Fibroblast of lung (primary cell): Measurements from ENCODE around the gene DPH7. TPM values are rescaled to one million over a fixed set of nuclear protein-coding genes. Genes with fewer than 3 reads are reported as not detected.

Experiments
- DNase-seq, 2 donors: peaks; one replicate each; pipeline versions ENCODE4 v3.0.0 to v3.0.0-alpha.2; 2010; ENCODE audit warnings: low read depth in 2 of 2
- H2AFZ ChIP-seq: 2 replicates; pipeline ENCODE4 v1.5.1; 2012; ENCODE audit warnings: low read length, control low read depth, inconsistent platforms
- H3K27ac ChIP-seq: 2 replicates; pipeline ENCODE4 v1.5.1; 2011; ENCODE audit warnings: low read length, control low read depth; ENCODE audit not compliant: insufficient read depth
- H3K27me3 ChIP-seq: 2 replicates; pipeline ENCODE4 v1.5.1; 2011; ENCODE audit warnings: mild to moderate bottlenecking, low read length; ENCODE audit not compliant: control insufficient read depth, insufficient read depth
- H3K36me3 ChIP-seq: 2 replicates; pipeline ENCODE4 v1.5.1; 2011; ENCODE audit warnings: low read length; ENCODE audit not compliant: control insufficient read depth, insufficient read depth
- H3K4me1 ChIP-seq: 2 replicates; pipeline ENCODE4 v1.5.1; 2011; ENCODE audit warnings: low read length; ENCODE audit not compliant: control insufficient read depth, insufficient read depth; ENCODE audit errors: extremely low read depth
- H3K4me2 ChIP-seq: 2 replicates; pipeline ENCODE4 v1.5.1; 2011; ENCODE audit warnings: low read length, control low read depth; ENCODE audit not compliant: insufficient read depth; ENCODE audit errors: extremely low read depth
- H3K4me3 ChIP-seq, 4 experiments: fragments of 200-600 bp in 1 of 4; sonication (generic) in 1 of 4; replicated peaks in 1 of 4; 2 replicates each; pipeline ENCODE4 v1.5.1; 2011 to 2016; ENCODE audit warnings: low read length in 4 of 4, low read depth in 3 of 4, mild to moderate bottlenecking in 3 of 4, control low read depth in 2 of 4, inconsistent platforms in 1 of 4, mixed read lengths in 1 of 4; ENCODE audit not compliant: insufficient read depth in 1 of 4; ENCODE audit errors: control extremely low read depth in 1 of 4
- H3K79me2 ChIP-seq: 2 replicates; pipeline ENCODE4 v1.5.1; 2012; ENCODE audit warnings: mild to moderate bottlenecking, low read length, inconsistent platforms; ENCODE audit not compliant: control insufficient read depth, insufficient read depth
- H3K9ac ChIP-seq: 2 replicates; pipeline ENCODE4 v1.5.1; 2011; ENCODE audit warnings: mild to moderate bottlenecking, low read length, control low read depth; ENCODE audit not compliant: insufficient read depth
- H3K9me3 ChIP-seq: 2 replicates; pipeline ENCODE4 v1.5.1; 2012; ENCODE audit warnings: low read depth, low read length; ENCODE audit not compliant: control insufficient read depth, insufficient read depth
- H4K20me1 ChIP-seq: 2 replicates; pipeline ENCODE4 v1.5.1; 2011; ENCODE audit warnings: low read length; ENCODE audit not compliant: control insufficient read depth, insufficient read depth; ENCODE audit errors: extremely low read depth
- CTCF ChIP-seq, 2 donors: IDR thresholded peaks in 1 of 2; conservative IDR thresholded peaks in 1 of 2; 1 replicate in 1 of 2; 2 replicates in 1 of 2; pipeline ENCODE4 v1.5.1; 2011 to 2012; ENCODE audit warnings: low read length in 2 of 2, control low read depth in 1 of 2, inconsistent platforms in 1 of 2, low read depth in 1 of 2, mild to moderate bottlenecking in 1 of 2
- EZH2 ChIP-seq: IDR thresholded peaks from 2 replicates; pipeline ENCODE4 v1.5.1; 2012; ENCODE audit warnings: low read length, control low read depth, mild to moderate bottlenecking; ENCODE audit errors: missing control alignments
- polyA plus RNA-seq, 2 donors: library from polyadenylated mRNA; depleted of rRNA in 1 of 2; stranded (reverse) in 1 of 2; unstranded in 1 of 2; fragments of >200 nt; gene quantifications; 2 replicates each; pipeline ENCODE4 v1.2.1, GENCODE V29; 2011 to 2012; ENCODE audit warnings: missing spikeins in 1 of 2
- total RNA-seq: library from RNA; depleted of rRNA; stranded (reverse); fragments of >200 nt; gene quantifications from 2 replicates; pipeline ENCODE4 v1.2.1, GENCODE V29; 2014

Gene DPH7
- total and polyA plus RNA-seq, 2 donors (not counting 1 experiment from before 2014, with no cell fraction given) = 15.7 to 20.6 TPM

- H3K4me1 ChIP-seq = peaks cover 7% of the 10 kb centered on the region
- DNase-seq = peak in 1 of 2 donors; percentile 33
- H3K4me3 ChIP-seq = no peak overlapping the region
- no peaks in the 10 kb centered on the region for H4K20me1 ChIP-seq
- TF ChIP-seq EZH2 = no peak
- TF ChIP-seq CTCF (conservative IDR thresholded peaks at IDR 0.05 in 1 of 2, IDR thresholded peaks at IDR 0.05 in 1 of 2; ENCODE audit: low read depth in 1 of 2, low read length in 2 of 2) = peak; percentile 36 to 40
- no peaks in the 10 kb centered on the region for H3K27me3 ChIP-seq
- no peak overlapping the region for H3K9ac ChIP-seq
- no peak overlapping the region for H2AFZ ChIP-seq
- H3K79me2 ChIP-seq = peaks cover 82% of the 10 kb centered on the region
- no peaks in the 10 kb centered on the region for H3K9me3 ChIP-seq
- H3K36me3 ChIP-seq = no peaks in the 10 kb centered on the region
- H3K27ac ChIP-seq = no peak overlapping the region
- peak overlapping the region; percentile 96 for H3K4me2 ChIP-seq
Measured at GRCh38 chr9:137621131-137621757, 42.5 kb upstream of the DPH7 start.

- H3K79me2 ChIP-seq = peaks cover 80% of the 10 kb centered on the region
- H3K4me2 ChIP-seq = peak overlapping the region; percentile 96
- H4K20me1 ChIP-seq = no peaks in the 10 kb centered on the region
- H3K4me1 ChIP-seq = peaks cover 7% of the 10 kb centered on the region
- no peaks in the 10 kb centered on the region for H3K9me3 ChIP-seq
- peaks cover 1% of the 10 kb centered on the region for H3K36me3 ChIP-seq
- H2AFZ ChIP-seq = no peak overlapping the region
- peak overlapping the region in 3 of 4 experiments; percentile 9 to 92 (median 63) for H3K4me3 ChIP-seq
- DNase-seq = no peak
- TF ChIP-seq EZH2 = no peak
- TF ChIP-seq CTCF (conservative IDR thresholded peaks at IDR 0.05 in 1 of 2, IDR thresholded peaks at IDR 0.05 in 1 of 2; ENCODE audit: low read depth in 1 of 2, low read length in 2 of 2) = no peak
- H3K27ac ChIP-seq = no peak overlapping the region
- no peak overlapping the region for H3K9ac ChIP-seq
- H3K27me3 ChIP-seq = no peaks in the 10 kb centered on the region
Measured at GRCh38 chr9:137620581-137620980, 41.9 kb upstream of the DPH7 start.

- Histone ChIP-seq H3K79me2 (peaks cover 75% of the 10 kb centered on the region), H3K27ac (peak overlapping the region; percentile 56), H3K4me1 (peaks cover 7% of the 10 kb centered on the region), H3K36me3 (peaks cover 4% of the 10 kb centered on the region), H4K20me1 (no peaks in the 10 kb centered on the region), H3K9me3 (no peaks in the 10 kb centered on the region), H3K27me3 (no peaks in the 10 kb centered on the region), H3K4me2 (peak overlapping the region; percentile 96), H3K4me3 (peak overlapping the region; percentile 63 to 92 (median 70)), H3K9ac (peak overlapping the region; percentile 66), H2AFZ (no peak overlapping the region)
- DNase-seq = no peak
- TF ChIP-seq EZH2 = no peak
- TF ChIP-seq CTCF (conservative IDR thresholded peaks at IDR 0.05 in 1 of 2, IDR thresholded peaks at IDR 0.05 in 1 of 2; ENCODE audit: low read depth in 1 of 2, low read length in 2 of 2) = no peak
Measured at GRCh38 chr9:137620048-137620405, 41.3 kb upstream of the DPH7 start.
